ENCODE measurements around the gene STX1A. TPM values are rescaled to one million over a fixed set of nuclear protein-coding genes. Genes with fewer than 3 reads are reported as not detected.

Gene STX1A
- total and polyA plus RNA-seq, 2 of the 4 experiments (the other 2 are of a cell fraction) = 9.3 to 22.0 TPM

DNA sequence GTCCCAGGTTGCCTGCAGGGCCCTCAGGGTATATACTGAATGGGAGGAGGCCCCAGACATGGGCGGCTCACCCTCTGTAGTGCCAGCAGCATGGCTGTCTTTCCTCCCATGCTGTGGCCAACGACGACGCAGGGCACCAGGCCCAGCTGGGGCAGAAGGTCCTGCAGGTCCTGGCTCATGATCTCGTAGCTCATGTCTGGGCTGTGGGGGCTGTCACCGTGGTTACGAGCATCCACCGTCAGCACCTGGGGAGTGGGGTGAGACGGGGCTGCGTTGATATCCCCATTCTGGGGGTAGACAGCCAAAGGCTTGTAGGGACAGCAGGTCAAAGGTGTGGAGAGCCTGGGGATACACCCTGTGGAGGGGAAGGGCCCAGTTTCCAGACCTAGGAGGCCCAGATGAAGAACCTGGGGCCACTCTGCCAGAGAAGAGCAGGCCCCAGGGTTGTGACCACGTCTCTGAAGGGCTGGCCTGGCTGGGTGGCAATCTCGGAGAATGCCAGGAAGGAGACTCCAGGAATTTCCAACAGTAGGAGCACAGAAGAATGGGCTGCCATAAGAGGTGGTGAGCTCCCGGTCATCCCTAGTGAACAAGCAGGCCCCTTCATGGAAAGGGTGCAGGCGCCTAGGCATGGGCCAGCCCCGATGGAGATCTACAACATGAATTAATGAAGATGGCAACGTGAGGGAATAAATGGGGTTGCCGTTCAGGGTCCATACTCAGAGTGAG is 18.2 kb upstream of the STX1A start:
- H3K27ac ChIP-seq (ENCODE audit: insufficient read depth, low read length) = no peak overlapping the region
- H3K14ac ChIP-seq (replicated peaks; ENCODE audit: low read depth, low read length) = no peak overlapping the region
- 0 out of 2 replicates have a peak overlapping the region, but pooled peaks have one; percentile 5 for H3K23ac ChIP-seq (ENCODE audit: low read depth, low read length)
- no peak for TF ChIP-seq NFE2L2 (IDR thresholded peaks at IDR 0.05; ENCODE audit: low read depth, low read length)
- TF ChIP-seq CHD1 (IDR thresholded peaks at IDR 0.05; ENCODE audit: low read depth, low read length) = no peak
- TF ChIP-seq CTCF (conservative IDR thresholded peaks at IDR 0.05; ENCODE audit: low read depth, low read length) = no peak
- no peak for TF ChIP-seq MXI1 (IDR thresholded peaks at IDR 0.05; ENCODE audit: borderline replicate concordance, low read depth, low read length)
- TF ChIP-seq RFX5 (IDR thresholded peaks at IDR 0.05; ENCODE audit: low read depth, low read length) = no peak
- TF ChIP-seq CEBPB (IDR thresholded peaks at IDR 0.05; ENCODE audit: low read depth, low read length) = no peak
- TF ChIP-seq RAD21 (IDR thresholded peaks at IDR 0.05; ENCODE audit: low read length) = no peak
- no peak for TF ChIP-seq BHLHE40 (IDR thresholded peaks at IDR 0.05; ENCODE audit: low read depth, low read length)
- no peak overlapping the region for H3K9ac ChIP-seq (ENCODE audit: low read depth, low read length)
- ATAC-seq (ENCODE audit: low read depth) (no peak), DNase-seq (no peak)
- H3K9me1 ChIP-seq (ENCODE audit: insufficient read depth, low read length) = peaks cover 8% of the 10 kb centered on the region
- H3K4me1 ChIP-seq (ENCODE audit: control insufficient read depth, insufficient read depth, low read length) = peaks cover 7% of the 10 kb centered on the region
- peak overlapping the region; percentile 67 for H2AFZ ChIP-seq (replicated peaks; ENCODE audit: low read length, poor library complexity)
- no peak overlapping the region for H3K56ac ChIP-seq (ENCODE audit: extremely low read depth, insufficient read depth, low read length)
- peak overlapping the region; percentile 86 for H3K4me2 ChIP-seq (ENCODE audit: low read depth, low read length)
- H3K9me3 ChIP-seq (ENCODE audit: control insufficient read depth, insufficient read depth, low read length) = no peaks in the 10 kb centered on the region
- ChIA-PET CTCF (interaction anchor here (1.6 kb wide), 1 partner anchor 12 kb away, joined by 6 read pairs; no protein-coding TSS in a partner anchor), POLR2A (ENCODE audit: unreplicated experiment) (interaction anchor here (0.5 kb wide), 1 partner anchor 62 kb away, joined by 4 read pairs; no protein-coding TSS in a partner anchor)
- H2AK9ac ChIP-seq (replicated peaks; ENCODE audit: low read depth, low read length, poor library complexity) = peak overlapping the region; percentile 47
- no peak overlapping the region for H2BK120ac ChIP-seq (ENCODE audit: low read depth, low read length)
- H3K27me3 ChIP-seq (ENCODE audit: control insufficient read depth, insufficient read depth, low read length) = no peaks in the 10 kb centered on the region
- intact Hi-C loops (cut with micrococcal nuclease) = loop anchor here (5.0 kb wide), 1 partner anchor 115 kb away; no protein-coding TSS in a partner anchor
- H4K5ac ChIP-seq (ENCODE audit: low read depth, low read length) = no peak overlapping the region
- no peak overlapping the region for H2BK20ac ChIP-seq (ENCODE audit: low read depth, low read length)
- 0 out of 2 replicates have a peak, but pooled peaks cover 6% of the 10 kb centered on the region for H3K36me3 ChIP-seq (ENCODE audit: control insufficient read depth, insufficient read depth, low read length)
- in situ Hi-C loops (cut with MboI; ENCODE audit: low sequenced_read_pairs) = no loop called here
- no peak overlapping the region for H2BK15ac ChIP-seq (ENCODE audit: low read depth, low read length)
- dilution Hi-C loops (cut with HindIII; ENCODE audit: low sequenced_read_pairs, unreplicated experiment) = no loop called here
- H2BK5ac ChIP-seq (ENCODE audit: low read depth, low read length, poor library complexity, severe bottlenecking) = no peak overlapping the region
- H3K4me3 ChIP-seq (ENCODE audit: insufficient read depth, low read depth, low read length) = peak overlapping the region; percentile 99
- peaks cover 5 to 27% of the 10 kb centered on the region in 2 experiments; a peak in 3 of 4 replicates for H3K79me1 ChIP-seq (ENCODE audit: low read depth in 1 of 2, low read length in 2 of 2)
- no peak overlapping the region for H3K18ac ChIP-seq (ENCODE audit: low read depth, low read length)
- no TSS peak for BruUV-seq (replicated peaks)
- no peak overlapping the region for H4K8ac ChIP-seq (ENCODE audit: low read depth in 2 of 2, low read length in 2 of 2)
- no peak overlapping the region for H3K4ac ChIP-seq (ENCODE audit: low read depth, low read length)
- peaks cover 3% of the 10 kb centered on the region; the same call in 1 of the 2 replicates for H4K20me1 ChIP-seq (ENCODE audit: insufficient read depth, low read length)
- H2AK5ac ChIP-seq (ENCODE audit: low read depth, low read length) = peak overlapping the region; percentile 48
- 85% methylated on average over 8 of the region's 17 CpGs; no CpG with 5 or more reads in 1 of the 2 experiments for WGBS, 2 experiments (ENCODE audit: extremely low coverage in 2 of 2, insufficient read length in 1 of 2)
- H4K91ac ChIP-seq (ENCODE audit: insufficient read depth, low read depth, low read length) = no peak overlapping the region
